Keratinocyte (primary cell): ENCODE measurements around the gene FZD4.

Source experiments
- EZH2 ChIP-seq: IDR thresholded peaks from one replicate; pipeline ENCODE4 v1.6.1; 2012; ENCODE audit warnings: inconsistent platforms, mild to moderate bottlenecking, low read length, moderate library complexity
- TF ChIP-seq, protein P1 (sequence below), 3 experiments: IDR thresholded peaks in 1 of 3; conservative IDR thresholded peaks in 1 of 3; optimal IDR thresholded peaks in 1 of 3; 2 replicates in 2 of 3; 3 replicates in 1 of 3; pipeline versions ENCODE3 to v1.5.1; 2011; ENCODE audit warnings: low read length in 3 of 3, mild to moderate bottlenecking in 3 of 3, moderate library complexity in 2 of 3, control low read depth in 1 of 3, inconsistent platforms in 1 of 3; ENCODE audit not compliant: insufficient read depth in 2 of 3; ENCODE audit errors: extremely low read depth in 1 of 3

DNA sequence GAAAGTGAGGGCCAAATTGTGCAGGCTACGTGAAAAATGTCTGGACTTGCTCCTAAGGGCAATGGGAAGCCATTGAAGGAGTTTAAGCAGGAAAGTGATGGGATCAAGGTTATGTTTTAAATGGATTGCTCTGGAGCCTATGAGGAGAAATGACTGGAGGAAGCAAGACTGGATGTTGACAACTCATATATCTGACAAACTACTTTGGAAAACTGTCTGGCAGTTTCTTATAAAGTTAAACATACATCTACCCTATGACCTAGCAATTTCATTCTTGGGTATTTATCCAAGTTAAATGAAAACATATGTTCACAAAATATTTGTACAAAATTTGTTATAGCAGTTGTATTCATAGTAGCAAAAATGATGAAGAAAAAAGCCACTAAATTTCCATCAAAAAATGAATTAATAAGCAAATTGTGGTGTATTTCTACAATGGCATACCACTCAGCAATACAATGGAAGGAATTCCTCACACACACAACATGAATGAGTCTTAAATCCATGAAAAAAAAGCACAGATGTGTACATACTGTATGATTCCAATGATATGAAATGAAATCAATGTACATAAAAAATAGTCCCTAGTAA lies 24.1 kb downstream of the FZD4 start:
- TF ChIP-seq, protein P1, sequence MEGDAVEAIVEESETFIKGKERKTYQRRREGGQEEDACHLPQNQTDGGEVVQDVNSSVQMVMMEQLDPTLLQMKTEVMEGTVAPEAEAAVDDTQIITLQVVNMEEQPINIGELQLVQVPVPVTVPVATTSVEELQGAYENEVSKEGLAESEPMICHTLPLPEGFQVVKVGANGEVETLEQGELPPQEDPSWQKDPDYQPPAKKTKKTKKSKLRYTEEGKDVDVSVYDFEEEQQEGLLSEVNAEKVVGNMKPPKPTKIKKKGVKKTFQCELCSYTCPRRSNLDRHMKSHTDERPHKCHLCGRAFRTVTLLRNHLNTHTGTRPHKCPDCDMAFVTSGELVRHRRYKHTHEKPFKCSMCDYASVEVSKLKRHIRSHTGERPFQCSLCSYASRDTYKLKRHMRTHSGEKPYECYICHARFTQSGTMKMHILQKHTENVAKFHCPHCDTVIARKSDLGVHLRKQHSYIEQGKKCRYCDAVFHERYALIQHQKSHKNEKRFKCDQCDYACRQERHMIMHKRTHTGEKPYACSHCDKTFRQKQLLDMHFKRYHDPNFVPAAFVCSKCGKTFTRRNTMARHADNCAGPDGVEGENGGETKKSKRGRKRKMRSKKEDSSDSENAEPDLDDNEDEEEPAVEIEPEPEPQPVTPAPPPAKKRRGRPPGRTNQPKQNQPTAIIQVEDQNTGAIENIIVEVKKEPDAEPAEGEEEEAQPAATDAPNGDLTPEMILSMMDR (optimal IDR thresholded peaks at IDR 0.05 in 1 of 3, IDR thresholded peaks at IDR 0.05 in 1 of 3, conservative IDR thresholded peaks at IDR 0.05 in 1 of 3; ENCODE audit: extremely low read depth in 1 of 3, insufficient read depth in 2 of 3, low read length in 3 of 3), result no peak
- TF ChIP-seq EZH2, result no peak
